Pancreas (tissue), 10 donors: ENCODE measurements around the gene NDUFS7. TPM values are rescaled to one million over a fixed set of nuclear protein-coding genes. Genes with fewer than 3 reads are reported as not detected.

ENCODE experiments used
- ATAC-seq, 4 donors: fragments of 200-7000 bp; cut with Tn5 transposase; one replicate each; pipeline versions ENCODE4 v1.8.0 to v1.9.1; 2020; ENCODE audit warnings: mild to moderate bottlenecking in 4 of 4, moderate library complexity in 4 of 4
- DNase-seq, 6 donors: peaks; one replicate each; pipeline ENCODE4 v3.0.0-alpha.2; 2020
- FAIRE-seq: peaks from 2 replicates; lab custom pipeline; 2012; peaks lifted over from hg19 to GRCh38; lab: Jason Lieb, UNC
- H3K27ac ChIP-seq, 4 donors: fragments of 200-600 bp; sonication (generic); 1 replicate in 3 of 4; 2 replicates in 1 of 4; pipeline versions ENCODE4 v1.5.0 to v1.8.0; 2020
- H3K27me3 ChIP-seq, 4 donors: fragments of 200-600 bp; one replicate each; pipeline ENCODE4 v1.8.0; 2021
- H3K36me3 ChIP-seq, 3 donors: fragments of 200-600 bp; sonication (generic) in 1 of 3; one replicate each; pipeline versions ENCODE4 v1.5.0 to v1.8.0; 2020 to 2021
- H3K4me1 ChIP-seq, 3 donors: fragments of 200-600 bp; one replicate each; pipeline ENCODE4 v1.8.0; 2021
- H3K4me3 ChIP-seq, 4 donors: fragments of 200-600 bp; sonication (generic) in 2 of 4; one replicate each; pipeline versions ENCODE4 v1.5.0 to v1.8.0; 2020 to 2021
- H3K9me3 ChIP-seq, 4 donors: fragments of 200-600 bp; one replicate each; pipeline ENCODE4 v1.8.0; 2021
- WGBS, 2 donors: extraction: QIAGEN DNeasy Blood & Tissue Kit; methylation state at CpG; one replicate each; pipeline ENCODE4 v1.1.7; 2013; 5-methylcytosine and 5-hydroxymethylcytosine counted together
- intact Hi-C, 3 donors: fragments of 100-400 bp; cut with DNase I; formaldehyde crosslinking; loops; one replicate each; pipeline versions ENCODE4 v1.11.1 to v1.14.2; 2022
- polyA plus RNA-seq, 2 donors: library from polyadenylated mRNA; stranded (reverse); fragments of 200-250 nt; gene quantifications; one replicate each; pipeline ENCODE4 v1.2.3, GENCODE V29; 2013
- total RNA-seq, 6 donors: library from RNA; stranded (reverse); fragmentation: NEBNext Ultra II Directional in 4 of 6; extraction: Animal tissue kit (Norgen Biotek cat#: 25700) in 4 of 6; gene quantifications; one replicate each; pipeline versions ENCODE4 v1.2.1 to v1.2.4, GENCODE V29; 2021 to 2023
- TF ChIP-seq, protein P1 (sequence below), 4 donors: fragments of 200-600 bp; sonication (generic) in 3 of 4; IDR thresholded peaks; one replicate each; pipeline versions ENCODE4 v1.5.0 to v1.8.0; 2021; ENCODE audit warnings: antibody characterized with exemption in 4 of 4
- donor health status: healthy with polysubstance abuse.
- donor health status: DM: no; HTN: no; CAD: no; lungs with moderate emphysema.
- donor health status: DM: no; HTN: no; CAD: no.
- donor health status: control.
- donor health status: control.
- donor health status: Bipolar disorder and iron deficiency.
- donor health status: DM: yes; HTN: yes; CAD: no.
- donor health status: DM: no; HTN: no; CAD: no.
- donor health status: DM: no; HTN: no; CAD: no.
- donor health status: DM: yes; HTN: yes; CAD: no.

Gene NDUFS7
- total and polyA plus RNA-seq, 8 donors, result 32.1 to 70.8 (median 46.5) TPM

DNA sequence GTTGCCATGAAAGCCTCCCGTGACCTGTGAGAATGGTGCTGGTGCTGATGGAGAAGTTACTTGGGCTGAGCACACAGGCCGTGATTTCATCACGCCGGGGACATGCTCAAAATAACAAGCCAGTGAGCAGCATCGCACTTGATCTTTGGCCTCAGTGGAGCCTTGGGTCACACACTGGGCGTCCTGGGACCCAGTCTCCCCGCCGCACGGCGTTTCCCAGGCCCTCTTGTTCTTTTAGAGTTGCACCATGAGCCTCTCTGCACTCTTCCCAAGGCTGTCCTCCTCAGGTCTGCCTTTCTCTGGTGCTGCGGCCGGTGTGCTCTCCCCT, 9.5 kb upstream of the NDUFS7 start:
- intact Hi-C loops, result no loop called here
- TF ChIP-seq, protein P1, sequence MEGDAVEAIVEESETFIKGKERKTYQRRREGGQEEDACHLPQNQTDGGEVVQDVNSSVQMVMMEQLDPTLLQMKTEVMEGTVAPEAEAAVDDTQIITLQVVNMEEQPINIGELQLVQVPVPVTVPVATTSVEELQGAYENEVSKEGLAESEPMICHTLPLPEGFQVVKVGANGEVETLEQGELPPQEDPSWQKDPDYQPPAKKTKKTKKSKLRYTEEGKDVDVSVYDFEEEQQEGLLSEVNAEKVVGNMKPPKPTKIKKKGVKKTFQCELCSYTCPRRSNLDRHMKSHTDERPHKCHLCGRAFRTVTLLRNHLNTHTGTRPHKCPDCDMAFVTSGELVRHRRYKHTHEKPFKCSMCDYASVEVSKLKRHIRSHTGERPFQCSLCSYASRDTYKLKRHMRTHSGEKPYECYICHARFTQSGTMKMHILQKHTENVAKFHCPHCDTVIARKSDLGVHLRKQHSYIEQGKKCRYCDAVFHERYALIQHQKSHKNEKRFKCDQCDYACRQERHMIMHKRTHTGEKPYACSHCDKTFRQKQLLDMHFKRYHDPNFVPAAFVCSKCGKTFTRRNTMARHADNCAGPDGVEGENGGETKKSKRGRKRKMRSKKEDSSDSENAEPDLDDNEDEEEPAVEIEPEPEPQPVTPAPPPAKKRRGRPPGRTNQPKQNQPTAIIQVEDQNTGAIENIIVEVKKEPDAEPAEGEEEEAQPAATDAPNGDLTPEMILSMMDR (IDR thresholded peaks at IDR 0.05), result no peak
- no peak for ATAC-seq
- Histone ChIP-seq H3K4me3 (no peak overlapping the region), H3K4me1 (peaks cover 6 to 13% (median 6%) of the 10 kb centered on the region in 3 donors), H3K36me3 (peaks cover 0 to 34% (median 3%) of the 10 kb centered on the region in 3 donors), H3K27ac (peak overlapping the region; percentile 67 to 79 (median 74)), H3K9me3 (no peaks in the 10 kb centered on the region), H3K27me3 (no peaks in the 10 kb centered on the region)
- peak in 1 of 6 donors; percentile 29 for DNase-seq
- WGBS, 2 donors, result 79 to 88% methylated on average over 11 to 12 of the region's 12 CpGs
- FAIRE-seq, result no peak

DNA sequence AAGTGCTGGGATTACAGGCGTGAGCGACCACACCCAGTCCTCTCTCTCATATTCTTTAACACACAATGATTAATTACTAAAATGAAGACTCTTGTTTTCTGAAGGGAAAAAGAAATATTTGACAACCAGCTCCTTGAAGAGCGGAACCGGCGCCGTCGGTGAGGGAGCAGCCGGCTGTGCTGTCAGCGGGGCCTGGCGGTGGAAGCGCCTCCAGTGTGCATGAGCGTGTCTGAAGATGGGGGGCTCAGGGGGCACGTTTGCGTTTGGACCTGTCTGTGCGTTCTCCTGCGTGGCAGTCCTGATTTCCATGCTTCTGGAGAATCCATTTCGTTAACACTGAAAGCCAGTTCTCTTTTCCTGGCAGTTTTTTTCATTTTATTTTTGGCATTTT, 7.3 kb upstream of the NDUFS7 start:
- no peak for ATAC-seq
- Histone ChIP-seq H3K27me3 (no peaks in the 10 kb centered on the region), H3K4me3 (no peak overlapping the region), H3K9me3 (no peaks in the 10 kb centered on the region), H3K27ac (no peak overlapping the region), H3K36me3 (peaks cover 0 to 16% (median 0%) of the 10 kb centered on the region in 3 donors), H3K4me1 (peaks cover 6 to 13% (median 6%) of the 10 kb centered on the region in 3 donors)
- intact Hi-C loops, result no loop called here
- DNase-seq, result peak in 2 of 6 donors; percentile 11 to 55
- FAIRE-seq, result no peak
- TF ChIP-seq, protein P1 (IDR thresholded peaks at IDR 0.05), result no peak
- WGBS, 2 donors, result 94 to 96% methylated on average over 17 of the region's 17 CpGs

DNA sequence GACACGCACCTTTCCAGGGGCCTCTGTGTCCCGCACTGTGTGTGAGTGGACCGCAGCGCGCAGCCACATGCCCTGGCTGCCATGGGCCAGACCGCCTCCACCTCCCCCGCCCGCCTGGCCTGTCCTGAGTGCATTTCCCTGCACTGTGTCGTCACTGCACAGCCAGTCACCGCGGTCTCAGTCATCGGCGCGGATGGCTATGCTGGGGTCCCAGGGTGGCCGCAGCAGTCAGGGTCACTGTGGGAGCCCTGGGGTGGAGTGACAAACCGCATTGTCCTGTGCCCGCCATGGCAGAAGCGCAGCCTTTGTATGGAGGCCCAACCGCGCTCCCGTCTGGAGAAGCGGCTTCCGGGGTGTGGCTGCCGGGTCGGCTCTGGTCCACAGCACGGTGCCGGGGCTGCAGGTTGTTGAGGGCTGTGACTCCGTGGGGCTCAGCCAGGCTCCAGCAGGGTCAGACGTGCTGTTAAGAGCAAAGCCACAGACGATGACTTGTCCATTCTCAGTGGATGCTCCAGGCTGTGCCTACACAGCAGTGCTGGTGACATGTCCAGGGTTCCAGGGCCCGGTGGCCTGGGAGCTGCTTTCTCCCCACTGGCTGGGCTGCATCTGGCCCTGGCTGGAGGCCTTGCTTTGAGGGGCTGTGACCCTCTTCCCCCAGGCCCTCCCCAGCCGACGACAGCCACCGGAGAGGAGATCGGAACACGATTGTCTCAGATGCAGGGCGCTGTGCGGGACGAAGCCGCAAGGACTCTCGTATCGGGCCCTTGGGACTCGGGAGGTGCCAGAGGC, 6.3 kb upstream of the NDUFS7 start:
- Histone ChIP-seq H3K27me3 (no peaks in the 10 kb centered on the region), H3K27ac (no peak overlapping the region), H3K36me3 (peaks cover 0 to 16% (median 0%) of the 10 kb centered on the region in 3 donors), H3K9me3 (no peaks in the 10 kb centered on the region), H3K4me3 (no peak overlapping the region), H3K4me1 (peaks cover 6 to 13% (median 6%) of the 10 kb centered on the region in 3 donors)
- DNase-seq (peak in 2 of 6 donors; percentile 19 to 71), ATAC-seq (no peak), FAIRE-seq (no peak)
- WGBS, 2 donors, result 96% methylated on average over 43 of the region's 43 CpGs
- TF ChIP-seq, protein P1 (IDR thresholded peaks at IDR 0.05), result no peak
- intact Hi-C loops, result no loop called here

DNA sequence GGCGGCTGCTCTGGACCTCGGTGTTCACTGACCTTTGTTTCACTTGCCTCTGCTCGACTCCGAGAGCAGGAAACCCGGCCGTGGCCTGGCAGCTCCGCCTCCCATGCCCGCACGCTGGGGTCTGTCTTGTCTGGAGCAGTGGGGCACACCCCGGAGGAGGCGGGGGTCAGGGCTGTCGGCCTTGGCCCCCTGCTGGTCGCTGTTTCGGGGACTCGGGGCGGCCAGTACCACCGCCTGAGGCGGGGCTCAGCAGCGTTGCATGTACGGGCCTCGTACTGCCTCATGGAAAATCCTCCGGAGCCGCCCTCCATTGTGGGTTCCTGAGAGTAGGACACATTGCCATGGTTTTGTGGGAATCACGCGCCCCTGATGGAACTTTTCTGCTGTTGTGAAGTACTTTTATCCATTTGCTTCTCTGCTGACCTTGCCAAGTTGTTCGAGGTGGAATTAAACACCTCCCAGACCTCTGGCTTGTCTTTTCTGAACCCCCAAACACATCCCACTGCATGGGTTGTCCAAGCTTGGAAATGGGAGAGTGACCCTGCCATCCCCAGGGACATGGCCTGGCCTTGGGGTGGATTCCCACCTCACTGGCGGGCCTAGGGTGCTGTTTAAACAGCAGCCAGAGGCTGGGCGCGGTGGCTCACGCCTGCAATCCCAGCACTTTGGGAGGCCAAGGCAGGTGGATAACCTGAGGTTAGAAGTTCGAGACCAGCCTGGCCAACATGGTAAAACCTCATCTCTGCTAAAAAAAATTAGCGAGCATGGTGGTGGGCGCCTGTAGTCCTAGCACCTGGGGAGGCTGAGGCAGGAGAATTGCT, 5.5 kb upstream of the NDUFS7 start:
- no peak overlapping the region for H3K27ac ChIP-seq
- DNase-seq, result peak in 2 of 6 donors; percentile 45 to 73
- H3K27me3 ChIP-seq, result no peaks in the 10 kb centered on the region
- ATAC-seq, result no peak
- no peak for FAIRE-seq
- TF ChIP-seq, protein P1 (IDR thresholded peaks at IDR 0.05), result no peak
- WGBS, 2 donors, result 91 to 92% methylated on average over 33 of the region's 33 CpGs
- intact Hi-C loops, result no loop called here
- H3K4me1 ChIP-seq, result peaks cover 1 to 7% (median 2%) of the 10 kb centered on the region in 3 donors
- no peak overlapping the region for H3K4me3 ChIP-seq
- H3K36me3 ChIP-seq, result peaks cover 0 to 9% (median 0%) of the 10 kb centered on the region in 3 donors
- no peaks in the 10 kb centered on the region for H3K9me3 ChIP-seq
